WI38 (cell line): ENCODE measurements around the gene DDX42.
A peak's percentile ranks its signal among the peaks of the same experiment; 100 is the strongest.

Experiments
- H3K4me3 ChIP-seq: 2 replicates; pipeline ENCODE4 v1.5.1; 2011; ENCODE audit warnings: low read depth, mild to moderate bottlenecking, control low read depth, low read length
- CTCF ChIP-seq: IDR thresholded peaks from 2 replicates; pipeline ENCODE4 v1.5.1; 2012; ENCODE audit warnings: low read depth, mild to moderate bottlenecking, control low read depth, low read length

DDX42 gene

DNA sequence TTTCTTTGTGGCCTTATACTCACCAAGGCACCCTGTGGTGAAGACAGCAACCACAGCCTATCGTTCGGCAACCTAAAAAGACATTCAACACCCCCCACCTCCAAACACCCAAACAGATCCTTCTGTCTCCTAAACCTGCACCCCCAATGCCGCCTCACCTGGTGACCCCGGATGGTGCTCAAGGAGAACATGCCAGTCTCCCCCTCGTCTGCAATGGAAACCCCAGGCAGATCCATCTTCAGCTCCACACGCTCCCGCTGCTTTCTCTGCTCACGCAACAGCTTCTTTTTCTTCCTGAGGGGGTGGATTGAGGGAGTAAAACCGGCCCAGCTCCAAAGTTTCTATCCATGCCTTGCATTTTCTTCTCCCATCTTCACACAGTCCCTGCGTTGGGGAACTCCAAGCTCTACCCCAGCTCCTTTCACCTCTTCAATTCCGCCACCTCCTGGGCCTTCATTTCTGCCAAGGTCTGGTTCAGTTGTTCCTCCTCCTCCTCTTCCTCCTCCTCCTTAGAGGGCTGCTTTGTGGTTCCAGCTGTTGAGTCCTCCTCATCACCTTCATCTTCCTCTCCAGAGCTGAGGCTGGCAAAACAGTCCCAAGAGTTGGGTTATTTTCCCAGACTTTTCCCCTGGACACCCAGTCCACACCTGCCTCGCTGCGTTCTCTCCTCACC is 49.8 kb downstream of the DDX42 start:
- TF ChIP-seq CTCF: no peak
- H3K4me3 ChIP-seq: no peak overlapping the region

DNA sequence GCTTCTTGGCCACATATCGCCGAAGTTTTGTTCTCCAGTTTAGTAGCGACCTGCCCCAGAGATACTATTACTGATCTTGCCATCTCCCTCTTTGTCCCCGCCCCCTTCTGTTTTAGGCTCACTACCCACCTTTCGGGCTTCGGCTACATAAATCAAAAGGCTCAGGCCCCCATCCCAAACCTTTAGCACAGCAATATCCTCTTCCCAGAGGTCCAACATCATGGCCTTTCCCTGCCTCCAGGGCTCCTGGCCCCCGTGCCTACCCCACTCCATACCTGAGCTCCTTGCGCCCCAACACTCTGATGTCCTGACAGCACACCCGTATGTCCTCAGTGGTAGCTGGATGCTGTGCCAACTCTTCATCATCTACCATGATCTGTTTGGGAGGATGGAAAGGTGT is 50.4 kb downstream of the DDX42 start:
- H3K4me3 ChIP-seq: no peak overlapping the region
- TF ChIP-seq CTCF: no peak

DNA sequence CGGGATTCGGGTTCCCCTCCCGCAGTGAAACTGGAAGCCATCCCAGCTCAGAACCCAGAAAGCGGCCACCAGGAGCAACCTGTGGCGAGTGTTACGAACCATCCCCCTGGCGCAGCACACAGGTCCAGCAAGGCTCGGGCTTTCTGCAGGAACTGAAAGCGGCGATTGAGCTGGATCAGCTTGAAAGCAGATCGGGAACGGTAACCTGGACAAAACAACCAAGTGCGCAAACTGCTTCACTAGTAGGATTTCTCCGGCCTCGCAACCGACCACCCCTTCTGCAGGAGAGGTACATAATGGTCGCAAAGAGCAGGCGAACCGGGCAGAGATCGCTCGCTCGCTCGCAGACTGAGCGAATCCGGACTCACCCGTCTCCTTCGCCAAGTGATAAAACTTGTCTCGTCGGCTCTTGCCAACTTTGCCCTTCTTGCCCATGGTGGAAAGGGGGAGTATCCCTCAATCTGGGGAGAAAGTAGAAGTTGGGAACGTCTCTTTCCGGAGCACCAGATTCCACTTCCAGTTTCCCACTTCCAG is 52.6 kb downstream of the DDX42 start:
- H3K4me3 ChIP-seq: peak overlapping the region; percentile 96
- no peak for TF ChIP-seq CTCF

GRCh38 chr17:63827002-63827800 is 53.2 kb downstream of the DDX42 start, which contains the start of the genes FTSJ3 and PSMC5:
TSS of gene FTSJ3 (minus strand) at chr17:63827663. CDS start at chr17:63826902, 761 bp downstream.
TSS of gene PSMC5 (plus strand) at chr17:63827431. CDS start at chr17:63827491, 60 bp downstream.
- TF ChIP-seq CTCF: peak; percentile 17; the same call in 1 of the 2 replicates
- H3K4me3 ChIP-seq: peak within 1 kb of the TSS; percentile 96

DNA sequence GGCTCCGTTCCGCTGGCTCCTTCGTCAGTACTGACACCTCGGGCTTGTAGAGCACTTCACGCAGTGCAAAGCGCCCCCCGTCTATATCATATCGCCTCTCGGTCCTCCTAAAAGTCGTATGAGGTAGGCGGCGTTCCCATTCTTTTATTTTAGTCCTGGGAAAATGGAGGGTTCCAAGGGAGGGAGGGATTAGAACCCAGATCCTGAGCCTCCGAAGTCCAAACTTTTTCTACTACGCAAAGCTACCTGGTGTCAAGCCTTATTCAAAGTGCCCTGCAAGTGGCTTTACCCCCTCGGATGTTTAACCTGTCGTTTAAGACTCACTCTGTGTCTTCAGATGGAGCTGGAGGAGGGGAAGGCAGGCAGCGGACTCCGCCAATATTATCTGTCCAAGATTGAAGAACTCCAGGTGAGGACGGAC is 53.8 kb downstream of the DDX42 start:
- H3K4me3 ChIP-seq: peak overlapping the region; percentile 96
- TF ChIP-seq CTCF: no peak

DNA sequence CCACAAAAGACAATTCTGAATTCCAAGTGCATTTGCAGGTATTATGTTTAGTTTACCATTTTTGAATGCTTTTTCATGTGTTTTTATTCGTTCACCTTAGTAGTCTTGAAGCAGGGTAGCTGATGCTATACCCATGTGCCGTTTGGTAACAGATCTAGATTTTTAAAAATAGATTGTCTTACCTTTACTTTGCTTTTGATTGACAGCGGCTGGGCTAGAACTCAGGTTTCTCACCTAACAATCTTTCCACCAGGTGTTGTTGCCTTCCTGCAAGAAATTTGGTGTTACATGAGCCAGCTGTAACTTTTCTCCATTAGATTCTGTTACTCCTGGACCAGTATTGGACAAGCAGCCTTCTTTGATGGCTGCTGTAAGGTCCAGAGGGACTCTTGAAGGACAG is 55.0 kb downstream of the DDX42 start:
- no peak overlapping the region for H3K4me3 ChIP-seq
- no peak for TF ChIP-seq CTCF

DNA sequence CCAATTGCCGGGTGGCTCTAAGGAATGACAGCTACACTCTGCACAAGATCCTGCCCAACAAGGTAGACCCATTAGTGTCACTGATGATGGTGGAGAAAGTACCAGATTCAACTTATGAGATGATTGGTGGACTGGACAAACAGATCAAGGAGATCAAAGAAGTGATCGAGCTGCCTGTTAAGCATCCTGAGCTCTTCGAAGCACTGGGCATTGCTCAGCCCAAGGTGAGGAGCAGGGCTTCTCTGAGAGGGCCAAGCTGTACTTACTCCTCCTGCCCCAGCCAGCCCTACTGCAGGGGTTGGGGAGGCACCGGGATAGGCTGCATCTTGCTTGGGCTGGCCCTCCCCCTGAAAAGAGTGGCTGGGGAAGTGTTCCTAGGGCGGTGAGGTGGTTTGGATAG is 56.3 kb downstream of the DDX42 start:
- H3K4me3 ChIP-seq: no peak overlapping the region
- TF ChIP-seq CTCF: no peak
